ENCODE data around the gene MPIG6B. TPM values are rescaled to one million over a fixed set of nuclear protein-coding genes. Genes with fewer than 3 reads are reported as not detected.

MPIG6B gene
- total RNA-seq, 4 donors from 2014 or later = not detected

DNA sequence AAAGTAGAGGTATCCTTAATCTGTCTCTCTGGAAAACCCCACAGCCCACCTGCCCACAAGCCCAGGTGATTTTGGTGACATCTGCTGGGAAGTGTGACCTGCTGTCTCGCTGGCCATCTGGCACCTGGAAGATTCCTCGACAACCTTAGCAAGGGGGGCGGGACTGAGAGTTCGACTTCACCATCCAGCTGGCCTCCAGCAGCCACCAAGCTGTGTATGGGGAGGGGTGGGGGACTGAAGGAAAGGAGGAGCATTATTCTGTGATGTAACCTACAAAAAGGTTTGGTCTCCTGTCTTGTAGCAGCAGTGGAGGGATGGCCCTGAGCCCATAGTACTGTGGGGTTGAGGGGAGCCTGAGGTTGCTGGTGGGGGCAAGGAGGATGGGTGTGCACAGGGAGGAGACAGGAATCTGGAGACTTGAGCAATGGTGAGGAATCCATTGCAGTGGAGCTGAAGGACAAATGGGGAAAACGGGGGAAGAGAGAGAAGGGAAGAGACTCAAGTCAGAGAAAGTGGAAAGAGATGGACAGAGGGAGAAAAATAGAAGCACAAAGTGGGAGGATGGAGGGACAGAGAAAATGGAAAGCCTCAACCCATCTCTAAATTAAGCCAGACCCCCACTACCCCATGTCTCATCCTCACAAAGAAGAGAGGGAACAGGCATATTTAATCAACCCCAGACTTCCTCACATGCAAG lies 12.5 kb upstream of the MPIG6B start:
- DNase-seq = no peak
- no peaks in the 10 kb centered on the region for H3K27me3 ChIP-seq
- TF ChIP-seq, protein P1, sequence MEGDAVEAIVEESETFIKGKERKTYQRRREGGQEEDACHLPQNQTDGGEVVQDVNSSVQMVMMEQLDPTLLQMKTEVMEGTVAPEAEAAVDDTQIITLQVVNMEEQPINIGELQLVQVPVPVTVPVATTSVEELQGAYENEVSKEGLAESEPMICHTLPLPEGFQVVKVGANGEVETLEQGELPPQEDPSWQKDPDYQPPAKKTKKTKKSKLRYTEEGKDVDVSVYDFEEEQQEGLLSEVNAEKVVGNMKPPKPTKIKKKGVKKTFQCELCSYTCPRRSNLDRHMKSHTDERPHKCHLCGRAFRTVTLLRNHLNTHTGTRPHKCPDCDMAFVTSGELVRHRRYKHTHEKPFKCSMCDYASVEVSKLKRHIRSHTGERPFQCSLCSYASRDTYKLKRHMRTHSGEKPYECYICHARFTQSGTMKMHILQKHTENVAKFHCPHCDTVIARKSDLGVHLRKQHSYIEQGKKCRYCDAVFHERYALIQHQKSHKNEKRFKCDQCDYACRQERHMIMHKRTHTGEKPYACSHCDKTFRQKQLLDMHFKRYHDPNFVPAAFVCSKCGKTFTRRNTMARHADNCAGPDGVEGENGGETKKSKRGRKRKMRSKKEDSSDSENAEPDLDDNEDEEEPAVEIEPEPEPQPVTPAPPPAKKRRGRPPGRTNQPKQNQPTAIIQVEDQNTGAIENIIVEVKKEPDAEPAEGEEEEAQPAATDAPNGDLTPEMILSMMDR (IDR thresholded peaks at IDR 0.05) = no peak
- TF ChIP-seq POLR2A (IDR thresholded peaks at IDR 0.05) = no peak

DNA sequence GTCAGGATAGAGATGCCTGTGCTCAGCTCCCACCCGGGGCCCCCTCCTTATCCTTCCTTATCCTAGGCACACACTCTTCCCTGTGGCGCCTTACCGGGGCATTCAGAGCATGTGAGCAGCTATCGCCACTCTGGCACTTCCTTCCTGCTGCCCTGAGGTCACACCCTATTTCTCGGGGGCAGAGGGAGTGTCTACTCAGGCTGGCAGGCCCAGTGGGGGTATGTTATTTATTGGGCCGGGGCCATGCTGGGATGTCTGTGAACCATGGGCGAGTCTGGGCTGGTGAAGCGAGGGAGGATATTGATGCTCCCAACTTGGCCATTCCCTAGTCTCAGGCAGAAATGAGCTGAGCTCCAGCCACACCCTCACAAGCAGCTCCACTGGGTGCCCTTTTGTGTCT lies 11.9 kb upstream of the MPIG6B start:
- H3K36me3 ChIP-seq = no peaks in the 10 kb centered on the region
- TF ChIP-seq POLR2A (IDR thresholded peaks at IDR 0.05) = no peak
- TF ChIP-seq, protein P1 (IDR thresholded peaks at IDR 0.05) = no peak
- no peaks in the 10 kb centered on the region for H3K27me3 ChIP-seq
- DNase-seq = no peak
- H3K4me3 ChIP-seq = no peak overlapping the region
- H3K9me3 ChIP-seq = no peaks in the 10 kb centered on the region
- H3K27ac ChIP-seq = peak overlapping the region in 1 of 4 donors; percentile 39
- peaks cover 0 to 15% (median 1%) of the 10 kb centered on the region in 4 donors for H3K4me1 ChIP-seq

More for the DNA sequence above, 12.5 kb upstream of the MPIG6B start:
- Histone ChIP-seq H3K27ac (peak overlapping the region in 1 of 4 donors; percentile 39), H3K4me3 (no peak overlapping the region), H3K36me3 (no peaks in the 10 kb centered on the region), H3K9me3 (no peaks in the 10 kb centered on the region), H3K4me1 (peaks cover 0 to 15% (median 1%) of the 10 kb centered on the region in 4 donors)

GRCh38 chr6:31712296-31712695 lies 10.9 kb upstream of the MPIG6B start:
- Histone ChIP-seq H3K4me3 (no peak overlapping the region), H3K4me1 (peaks cover 0 to 15% (median 1%) of the 10 kb centered on the region in 4 donors), H3K27me3 (no peaks in the 10 kb centered on the region), H3K9me3 (no peaks in the 10 kb centered on the region), H3K27ac (no peak overlapping the region), H3K36me3 (no peaks in the 10 kb centered on the region)
- TF ChIP-seq, protein P1 (IDR thresholded peaks at IDR 0.05) = peak in 4 of 6 experiments; percentile 14 to 44 (median 36)
- no peak for TF ChIP-seq POLR2A (IDR thresholded peaks at IDR 0.05)
- no peak for DNase-seq

DNA sequence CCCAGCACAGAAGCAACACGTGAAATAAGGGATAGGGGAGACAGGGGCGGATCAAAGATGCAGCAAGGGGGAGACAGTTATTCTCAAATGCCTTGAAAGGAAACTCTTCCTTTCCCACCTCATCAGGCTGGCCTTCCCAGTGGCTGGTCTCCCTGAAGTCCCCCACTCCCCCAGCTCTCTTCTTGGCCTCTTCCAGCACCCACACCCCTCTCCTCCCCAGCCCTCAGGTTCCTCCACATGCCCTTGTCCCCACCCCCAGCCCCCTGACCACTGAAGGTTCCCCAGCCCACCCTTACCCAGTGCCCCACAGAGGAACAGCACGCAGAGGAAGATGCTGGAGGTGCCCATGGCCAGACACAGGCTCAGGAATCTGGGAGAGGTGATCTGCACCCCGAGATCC lies 9.7 kb upstream of the MPIG6B start:
- H3K4me3 ChIP-seq = no peak overlapping the region
- H3K27me3 ChIP-seq = no peaks in the 10 kb centered on the region
- peaks cover 0 to 15% (median 1%) of the 10 kb centered on the region in 4 donors for H3K4me1 ChIP-seq
- H3K9me3 ChIP-seq = no peaks in the 10 kb centered on the region
- no peak for TF ChIP-seq POLR2A (IDR thresholded peaks at IDR 0.05)
- TF ChIP-seq, protein P1 (IDR thresholded peaks at IDR 0.05) = no peak
- no peak for DNase-seq
- no peaks in the 10 kb centered on the region for H3K36me3 ChIP-seq
- H3K27ac ChIP-seq = no peak overlapping the region

DNA sequence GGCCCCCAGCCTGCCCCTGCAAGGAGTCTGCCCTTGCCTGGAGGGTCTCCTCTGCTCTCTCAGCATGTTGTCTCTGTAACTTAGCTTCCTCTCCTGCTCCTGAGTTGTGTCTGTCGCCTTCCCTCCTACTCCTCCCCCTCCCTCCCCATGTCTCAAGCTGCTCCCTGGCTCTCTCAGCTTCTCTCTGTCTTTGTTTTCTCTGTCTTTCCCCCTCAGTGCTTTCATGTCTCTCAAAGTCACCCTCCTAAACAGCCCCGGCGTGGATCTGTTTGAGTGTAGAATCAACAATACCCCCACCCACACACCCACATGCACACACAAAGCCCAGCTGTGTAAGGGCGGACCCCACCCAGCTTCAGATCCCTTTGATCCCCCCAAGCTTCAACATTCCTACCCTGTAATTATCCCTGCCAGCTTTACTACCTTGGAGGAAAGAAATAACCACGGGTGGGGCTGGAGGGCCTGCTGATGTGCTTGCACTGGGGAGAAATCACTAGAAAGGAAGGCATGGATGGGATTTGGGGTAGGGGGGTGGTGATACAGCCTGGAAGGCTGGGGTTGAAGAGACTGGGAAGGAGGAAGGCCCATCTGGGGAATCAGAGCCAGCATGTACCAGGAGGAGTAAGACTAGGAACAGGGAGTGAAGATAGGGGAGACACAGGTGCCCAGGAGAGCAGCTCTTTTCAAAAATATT lies 9.0 kb upstream of the MPIG6B start:
- peaks cover 0 to 15% (median 1%) of the 10 kb centered on the region in 4 donors for H3K4me1 ChIP-seq
- H3K36me3 ChIP-seq = no peaks in the 10 kb centered on the region
- H3K27ac ChIP-seq = peak overlapping the region in 1 of 4 donors; percentile 35
- H3K27me3 ChIP-seq = no peaks in the 10 kb centered on the region
- no peak overlapping the region for H3K4me3 ChIP-seq
- H3K9me3 ChIP-seq = no peaks in the 10 kb centered on the region
- DNase-seq = no peak
- TF ChIP-seq, protein P1 (IDR thresholded peaks at IDR 0.05) = no peak
- no peak for TF ChIP-seq POLR2A (IDR thresholded peaks at IDR 0.05)
